ENCODE measurements around the gene MGAT3.

MGAT3 gene

DNA sequence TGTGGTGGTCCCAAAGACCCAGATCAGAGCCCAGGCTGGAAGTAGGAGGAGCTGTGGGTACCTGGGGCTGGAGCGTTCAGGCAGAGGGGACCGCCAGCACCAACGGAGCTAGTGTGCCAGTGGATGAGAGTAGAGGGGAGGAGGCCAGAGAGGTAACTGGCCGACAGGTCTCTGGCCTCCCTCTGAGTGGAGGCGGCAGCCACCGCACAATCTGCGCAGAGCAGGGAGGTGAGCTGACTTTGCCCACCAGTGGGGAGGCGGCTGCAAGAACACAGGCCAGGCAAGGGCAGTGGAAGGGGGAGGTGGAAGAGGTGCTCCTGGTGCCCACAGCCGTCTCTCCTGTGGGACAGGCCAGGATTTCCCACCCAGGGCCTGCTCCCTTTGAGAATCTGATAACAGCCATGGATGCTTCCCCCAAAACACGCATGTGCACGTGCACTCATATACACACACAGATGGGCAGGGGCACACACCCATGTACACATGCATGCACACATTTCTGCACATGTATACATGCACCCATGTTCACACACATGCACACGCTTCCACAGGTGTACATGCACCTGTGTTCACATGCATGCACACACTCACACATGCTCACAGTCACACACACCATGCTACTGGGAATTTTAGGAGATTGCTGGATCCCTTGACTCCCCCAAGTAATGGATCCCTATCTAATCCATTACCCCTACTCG lies 6.4 kb upstream of the MGAT3 start:
- no peak for DNase-seq

DNA sequence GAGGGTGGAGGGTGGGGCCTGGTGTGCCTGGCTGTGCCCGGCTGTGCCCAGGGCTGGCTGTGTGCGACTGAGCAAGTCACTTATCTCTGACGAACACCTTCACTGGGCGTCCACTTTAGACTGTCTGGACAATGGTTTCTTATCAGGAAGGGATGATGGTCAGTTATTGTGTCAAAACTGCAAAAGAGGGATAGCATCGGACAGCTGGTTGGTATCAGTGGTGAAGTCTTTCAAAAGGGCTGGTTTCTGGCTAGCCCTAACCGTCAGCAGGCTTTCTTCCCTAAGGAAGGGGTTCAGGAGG lies 4.1 kb upstream of the MGAT3 start:
- DNase-seq, result no peak

DNA sequence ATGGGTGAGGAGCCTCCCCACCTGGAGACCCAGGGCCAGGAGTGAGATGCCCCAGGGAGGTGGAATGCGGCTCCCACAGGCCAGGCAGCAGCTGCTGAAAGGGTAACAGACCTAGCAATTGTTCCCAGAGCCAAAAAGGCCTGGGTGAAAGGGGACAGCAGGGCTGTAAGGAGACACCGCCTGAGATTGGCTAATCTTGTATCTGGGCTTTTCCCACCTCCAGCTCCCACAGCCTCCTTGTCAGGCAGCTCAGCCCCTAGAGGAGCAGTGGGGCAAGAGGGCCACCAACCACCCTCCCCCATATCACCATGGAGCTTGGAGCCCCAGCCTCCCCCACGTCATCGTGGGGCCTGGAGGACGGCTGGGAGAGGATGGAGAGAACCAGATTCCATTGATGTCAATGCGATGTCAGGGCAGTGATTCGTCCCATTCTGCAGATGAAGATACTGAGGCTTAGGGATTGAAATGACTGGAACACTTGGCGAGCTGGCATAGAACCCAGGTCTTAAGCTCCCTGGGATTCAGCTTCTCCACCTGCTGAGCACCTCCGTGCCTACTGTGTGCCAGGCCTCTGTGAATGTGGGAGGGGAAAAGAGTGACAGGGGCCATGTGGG lies 2.9 kb upstream of the MGAT3 start:
- no peak for DNase-seq

DNA sequence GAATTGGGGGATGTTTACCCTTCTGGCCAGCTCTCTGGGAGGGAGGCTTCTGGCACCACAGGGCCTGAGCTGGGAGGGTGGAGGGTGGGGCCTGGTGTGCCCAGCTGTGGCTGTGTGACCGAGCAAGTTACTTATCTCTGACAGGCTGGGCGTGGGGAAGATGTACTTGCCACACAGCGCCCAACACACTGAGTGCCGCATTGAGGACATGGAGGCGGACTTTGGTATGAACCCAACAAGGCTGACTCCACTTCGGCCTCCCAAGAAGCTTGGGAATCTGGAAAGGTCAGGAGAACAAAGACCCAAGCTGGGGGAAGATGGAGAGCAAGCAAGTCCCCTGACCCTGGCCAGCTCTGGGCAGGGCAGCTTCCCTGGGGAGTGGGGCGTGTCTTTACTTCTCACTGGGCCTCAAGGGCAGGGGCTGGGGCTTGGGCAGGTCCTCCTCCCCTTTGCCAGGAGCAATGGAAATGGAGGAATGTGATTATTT lies 2.4 kb upstream of the MGAT3 start:
- DNase-seq, result no peak

DNA sequence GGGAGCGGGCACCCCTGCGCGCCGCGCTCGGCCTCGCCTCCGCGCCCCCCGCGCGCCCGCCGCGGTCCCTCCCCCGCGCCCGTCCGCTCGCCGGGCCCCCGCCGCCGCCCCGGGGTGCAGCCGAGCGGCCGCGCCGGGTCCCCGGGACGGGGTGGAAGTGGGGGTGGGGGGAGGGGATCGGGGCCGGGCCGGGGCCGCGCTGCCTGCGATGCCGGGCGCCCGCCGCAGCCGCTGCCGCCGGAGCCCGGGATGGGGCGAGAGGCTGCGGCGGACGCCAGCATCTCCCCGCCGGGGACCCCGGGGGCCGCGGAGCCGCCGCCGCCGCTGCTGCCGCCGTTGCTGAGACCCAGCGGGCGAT lies 365 bp downstream of the MGAT3 start:
- no peak for DNase-seq

DNA sequence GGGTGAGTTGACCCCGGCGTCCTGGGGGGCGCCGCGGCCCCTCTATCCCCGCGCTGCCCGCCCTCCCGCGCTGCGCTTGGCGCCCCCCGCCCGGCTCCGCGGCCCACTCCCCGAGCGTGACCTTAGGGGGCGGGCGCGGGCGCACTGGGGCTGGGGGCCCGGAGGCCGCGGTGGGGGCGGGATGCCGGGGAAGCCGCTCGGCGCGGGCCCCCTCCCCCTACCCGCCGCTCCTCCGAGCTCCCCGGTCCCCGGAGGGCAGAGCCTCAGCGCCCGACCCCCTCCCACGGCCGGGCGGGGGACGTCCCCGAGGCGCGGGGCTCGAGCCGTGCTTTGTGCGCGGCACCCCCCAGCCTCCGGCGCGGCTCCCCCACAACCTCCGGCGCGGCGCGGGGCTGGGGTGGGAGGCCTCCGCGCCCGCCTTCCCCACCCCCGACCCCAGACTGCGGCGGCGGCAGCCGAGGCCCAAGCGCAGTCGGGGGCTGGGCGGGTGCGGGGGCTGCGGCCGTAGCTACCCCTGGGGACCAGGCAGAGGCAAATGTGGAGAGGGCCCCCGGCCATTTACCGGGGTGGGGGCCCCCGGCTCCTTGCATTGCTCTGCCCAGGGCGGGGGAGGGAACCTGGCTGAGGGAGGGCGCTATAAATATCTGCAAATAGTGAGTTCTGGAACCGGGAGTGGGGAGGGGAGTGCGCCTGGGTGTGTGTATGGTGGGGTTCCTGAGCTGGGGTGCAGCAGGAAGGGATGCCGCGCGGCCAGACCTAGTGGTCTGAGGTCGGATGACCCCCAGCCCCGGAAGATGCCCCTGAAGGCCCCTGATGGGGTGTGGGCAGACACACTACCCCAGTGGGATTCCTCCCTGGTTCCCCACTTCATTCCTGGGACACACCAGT lies 988 bp downstream of the MGAT3 start:
- no peak for DNase-seq

DNA sequence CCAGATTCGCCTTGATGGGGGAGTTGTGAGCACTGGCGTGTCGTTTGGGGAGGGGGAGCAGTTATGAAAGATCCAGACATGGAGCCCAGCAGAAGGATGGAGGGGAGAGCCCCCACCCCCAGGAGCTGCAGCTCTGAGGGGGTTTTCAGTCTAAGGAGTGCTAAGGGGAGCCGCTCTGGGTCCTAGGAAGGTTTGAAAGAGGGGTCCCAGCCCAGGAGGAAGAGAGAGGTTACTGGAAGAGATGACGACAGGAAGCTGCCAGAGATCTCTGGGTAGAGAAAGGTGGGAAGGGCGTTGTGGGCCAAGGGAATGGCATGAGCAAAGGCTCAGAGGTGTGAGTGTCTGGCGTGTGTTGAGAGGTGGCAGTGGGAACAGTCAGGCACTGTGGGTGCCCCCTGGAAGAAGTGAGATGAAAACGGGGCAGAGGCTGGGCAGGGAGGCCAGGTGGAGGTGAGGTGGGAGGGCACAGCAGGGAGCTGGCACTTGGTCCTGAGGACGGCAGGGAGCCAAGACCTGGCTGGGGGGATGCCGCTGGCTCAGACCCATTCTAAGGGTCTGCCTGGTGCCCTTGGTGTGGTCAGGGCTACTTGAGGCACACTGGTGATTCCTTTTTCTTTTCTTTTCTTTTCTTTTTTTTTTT lies 1.8 kb downstream of the MGAT3 start:
- no peak for DNase-seq

DNA sequence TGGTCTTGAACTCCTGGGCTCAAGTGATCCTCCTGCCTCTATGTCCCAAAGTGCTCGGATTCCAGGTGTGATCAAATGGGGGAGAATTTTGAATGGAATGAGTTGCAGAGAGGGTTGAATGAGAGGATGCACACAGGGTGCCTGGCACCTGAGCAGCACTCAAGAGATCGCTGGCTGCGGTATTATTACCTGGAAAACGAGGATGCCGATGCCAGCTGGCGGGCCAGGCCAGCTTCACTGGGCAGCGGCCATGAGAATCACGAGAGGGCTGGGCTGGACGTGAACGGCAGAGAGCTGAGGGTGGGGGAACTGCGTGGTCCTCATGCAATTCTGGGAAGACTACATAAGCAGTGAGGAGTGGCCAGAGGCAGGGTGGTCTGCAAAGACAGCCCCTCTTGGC lies 2.9 kb downstream of the MGAT3 start:
- DNase-seq, result no peak

DNA sequence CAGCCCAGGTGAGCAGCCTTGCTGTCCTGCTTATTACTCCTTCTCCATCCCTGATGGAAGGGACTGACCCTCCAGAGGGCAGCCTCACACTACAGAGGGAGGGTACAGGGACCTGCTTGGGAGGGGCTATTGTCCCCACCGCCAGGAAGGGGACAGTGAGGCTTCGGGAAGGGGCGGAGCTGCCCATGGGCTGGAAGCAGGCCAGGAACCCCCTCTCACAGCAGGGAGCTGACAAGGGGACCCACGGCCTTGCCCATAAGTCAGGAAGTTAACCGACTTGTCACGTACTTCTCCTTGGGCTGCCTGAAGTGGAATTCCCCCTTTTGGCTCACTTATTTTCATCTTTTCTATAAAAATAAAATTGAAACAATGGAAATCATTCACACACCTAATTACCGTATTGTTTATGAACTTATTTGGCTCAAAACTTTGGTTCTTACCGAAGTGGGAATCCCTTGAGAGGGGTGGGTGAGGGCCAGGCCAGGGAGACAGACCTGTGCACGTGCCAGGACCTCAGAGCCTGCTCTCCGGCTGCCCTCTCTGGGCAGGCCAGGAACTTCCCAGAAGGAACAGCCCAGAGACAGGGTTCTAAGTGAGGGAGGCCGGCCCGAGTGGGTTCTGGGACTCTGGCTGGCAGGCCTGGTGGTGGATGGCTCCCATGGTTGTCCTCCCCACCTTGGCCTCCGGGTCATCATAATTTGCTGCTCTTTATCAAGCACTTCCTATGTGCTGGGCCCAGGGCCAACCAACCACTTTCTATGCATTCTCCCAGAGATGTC lies 5.8 kb downstream of the MGAT3 start:
- DNase-seq, result no peak

DNA sequence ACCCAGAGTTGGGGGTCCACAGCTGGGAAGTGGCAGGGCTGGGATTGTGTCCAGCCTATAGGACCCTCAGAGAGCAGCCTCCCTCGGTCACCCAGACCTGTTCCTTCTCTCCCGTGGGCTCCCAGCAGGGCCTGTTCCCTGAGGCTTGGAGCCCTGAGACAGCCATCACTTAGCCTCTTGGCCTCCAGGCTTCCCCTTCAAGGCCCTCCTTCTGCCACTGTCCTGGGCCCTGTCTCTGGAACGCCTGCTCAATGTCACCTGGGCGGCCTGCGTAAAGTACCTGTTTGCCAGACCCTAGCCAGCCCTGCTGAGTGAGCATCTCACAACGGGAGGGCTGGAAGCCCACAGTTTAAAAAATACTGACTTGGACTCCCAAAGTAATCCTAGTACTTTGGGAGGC lies 6.5 kb downstream of the MGAT3 start:
- DNase-seq, result no peak

DNA sequence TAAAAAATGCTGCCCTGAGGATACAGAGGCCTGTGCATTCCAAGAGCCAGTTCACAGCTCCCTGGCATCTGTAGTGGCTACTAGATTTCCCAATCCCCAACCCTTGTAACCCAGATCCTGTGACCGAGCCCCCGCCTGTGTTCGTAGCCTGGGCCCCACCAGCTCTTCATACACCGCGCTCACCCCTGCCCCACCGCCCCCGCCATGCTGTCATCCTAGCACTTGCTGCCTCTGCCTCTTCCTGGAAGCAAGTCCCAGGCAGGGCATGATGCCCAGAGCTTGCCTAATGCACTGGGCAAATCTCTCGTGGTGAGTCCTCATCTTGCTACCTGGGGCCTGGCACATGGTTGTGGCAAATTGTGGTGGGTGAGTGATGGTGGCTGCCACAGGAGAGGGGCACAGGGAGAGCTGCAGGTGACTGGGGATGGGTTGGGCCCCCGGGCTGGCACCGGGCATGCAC lies 7.1 kb downstream of the MGAT3 start:
- no peak for DNase-seq

DNA sequence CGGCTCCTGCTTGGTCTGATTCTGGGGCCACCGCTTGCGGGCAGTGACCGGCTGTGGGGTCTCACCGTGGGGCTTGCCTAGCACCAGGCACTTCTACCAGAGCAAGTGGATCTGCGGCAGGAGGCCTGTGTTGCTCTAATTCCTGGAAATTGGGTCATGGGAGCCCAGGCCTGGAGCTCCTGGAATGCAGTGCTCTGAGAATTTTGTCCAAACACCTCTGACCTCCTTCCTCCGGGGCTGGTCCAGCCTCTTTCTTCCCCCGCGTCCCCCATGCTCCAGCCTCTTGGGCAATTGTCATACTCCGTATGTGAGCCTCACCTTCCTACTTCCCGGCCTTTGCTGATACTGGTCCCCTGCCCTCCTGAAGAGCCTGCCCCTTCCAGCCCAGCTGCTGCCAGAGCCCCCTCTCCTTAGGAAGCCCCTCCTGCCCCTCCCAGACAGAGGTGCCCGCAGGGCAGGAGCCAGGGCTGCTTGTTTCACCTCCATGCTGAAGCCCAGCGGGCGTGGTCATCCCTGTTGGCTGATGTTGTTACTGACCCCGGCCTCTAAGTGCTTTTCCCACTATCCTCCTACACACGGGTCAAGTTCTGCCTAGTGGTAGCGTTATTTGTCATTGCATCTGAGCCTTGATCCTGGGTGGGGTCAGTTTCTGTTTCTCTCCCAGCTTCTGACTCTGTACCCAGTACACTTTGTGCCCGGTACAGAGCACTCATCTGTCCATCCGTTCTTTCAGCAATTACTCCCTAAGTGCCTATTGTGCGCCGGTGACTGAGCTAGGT lies 9.6 kb downstream of the MGAT3 start:
- no peak for DNase-seq

DNA sequence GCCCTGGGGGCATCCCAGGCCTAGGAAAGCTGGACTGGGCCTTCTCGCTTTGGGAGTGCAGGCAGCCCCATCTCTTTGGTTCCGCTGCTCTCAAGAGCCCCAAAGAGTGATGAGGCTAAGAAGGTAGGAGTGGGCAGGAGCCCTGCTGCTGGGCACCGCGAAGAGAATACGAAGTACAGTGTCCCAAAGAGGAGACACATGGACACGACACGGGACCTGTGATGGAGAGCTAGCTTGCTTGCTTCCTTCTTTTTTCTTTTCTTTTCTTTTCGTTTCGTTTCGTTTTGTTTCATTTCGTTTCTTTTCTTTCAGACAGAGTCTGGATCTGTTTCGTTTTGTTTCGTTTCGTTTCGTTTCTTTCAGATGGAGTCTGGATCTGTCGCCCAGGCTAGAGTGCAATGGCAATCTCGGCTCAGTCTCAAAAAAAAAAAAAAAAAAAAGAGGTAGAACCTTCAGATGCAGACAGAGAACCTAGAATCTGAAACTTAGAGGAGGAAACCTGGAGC lies 10.6 kb downstream of the MGAT3 start:
- no peak for DNase-seq

DNA sequence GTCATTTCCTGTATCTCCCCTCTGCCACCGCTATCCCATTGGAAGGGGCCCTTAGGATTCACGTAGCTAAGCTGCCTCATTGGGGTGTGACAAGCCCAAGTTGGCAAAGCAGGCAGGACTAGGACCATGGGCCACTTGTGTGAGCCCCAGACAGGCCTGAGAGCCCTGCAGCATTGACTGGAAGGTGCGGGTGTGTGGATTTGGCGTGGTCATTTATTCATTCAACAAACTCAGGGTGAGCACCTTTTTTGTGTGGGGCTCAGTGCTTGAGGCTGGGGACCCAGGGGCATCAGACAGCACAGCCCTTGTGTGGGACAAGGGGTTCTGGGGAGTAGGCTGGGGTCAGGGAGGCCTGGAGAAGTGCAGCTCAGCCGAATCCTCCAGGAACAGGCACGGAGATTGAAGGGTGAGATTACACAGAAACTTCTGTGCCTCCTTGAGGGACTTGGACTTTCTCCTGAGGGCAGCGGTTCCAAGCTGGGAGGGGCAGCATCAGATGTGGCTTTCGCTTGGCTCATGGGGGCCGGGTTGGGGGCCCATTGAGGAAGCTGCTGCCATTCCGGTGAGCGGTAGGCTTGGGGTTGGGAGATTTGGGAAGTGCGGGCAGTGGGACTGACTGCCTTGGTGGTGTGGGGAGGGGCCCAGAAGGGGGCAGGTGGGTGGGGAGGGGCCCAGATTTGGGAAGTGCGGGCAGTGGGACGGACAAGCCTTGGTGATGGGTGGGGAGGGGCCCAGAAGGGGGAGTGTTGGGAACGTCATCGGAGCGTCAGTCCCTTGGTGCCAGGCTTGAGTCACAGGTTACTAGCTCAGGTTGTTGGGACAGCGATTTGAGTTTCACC lies 11.9 kb downstream of the MGAT3 start:
- no peak for DNase-seq

DNA sequence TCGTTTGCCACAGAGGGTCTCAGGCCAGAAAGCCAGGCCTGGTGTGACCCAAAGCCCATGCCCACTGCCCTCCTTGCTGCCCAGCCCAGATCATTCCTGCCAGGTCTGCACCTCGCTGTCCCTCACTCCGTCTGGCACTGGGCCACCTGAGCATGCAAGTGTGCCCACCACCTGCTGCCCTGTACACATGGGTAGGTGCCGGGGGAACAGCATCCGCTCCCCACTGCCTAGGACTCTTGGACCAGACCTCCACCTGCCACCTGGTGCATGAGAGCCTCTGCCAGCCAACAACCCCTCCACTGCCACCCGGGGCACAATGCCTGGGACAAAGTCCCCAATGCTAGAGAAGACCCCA lies 12.5 kb downstream of the MGAT3 start:
- no peak for DNase-seq

DNA sequence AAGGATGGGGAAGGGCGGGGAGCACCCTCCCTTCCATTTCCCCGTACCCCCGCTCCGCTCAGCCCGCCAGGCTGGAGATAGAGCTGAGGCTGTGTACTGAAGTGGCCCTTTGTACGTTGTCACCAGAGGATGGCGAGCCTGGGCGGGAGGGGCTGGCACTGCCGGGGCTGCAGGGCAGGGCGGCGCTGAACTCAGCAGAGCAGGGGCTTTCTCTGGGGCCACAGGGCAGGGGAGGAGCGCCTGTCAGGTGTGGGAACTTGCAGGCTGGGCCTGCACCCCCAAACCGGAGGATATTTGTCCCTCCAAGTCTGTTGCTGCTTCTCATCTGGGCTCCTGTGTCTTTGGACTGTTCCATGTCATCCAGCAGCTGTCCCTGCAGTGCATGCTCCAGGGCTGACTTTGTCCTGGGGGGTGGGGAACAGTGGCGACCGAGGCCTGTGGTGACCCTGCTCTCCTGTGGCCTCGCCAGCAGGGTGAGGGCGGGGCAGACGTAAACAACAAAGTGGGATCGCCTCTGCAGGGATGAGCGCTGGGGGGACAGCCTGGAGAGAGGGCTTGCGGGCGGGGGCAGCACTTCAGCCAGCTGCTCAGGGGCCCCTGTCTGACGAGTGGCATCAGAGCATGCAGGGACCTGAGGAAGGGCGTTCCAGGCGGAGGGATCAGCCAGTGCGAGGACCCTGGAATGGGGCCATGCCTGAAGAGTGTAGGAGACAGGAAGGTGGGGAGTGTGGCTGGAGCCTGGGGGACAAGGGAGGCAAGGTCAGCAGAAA lies 13.1 kb downstream of the MGAT3 start:
- DNase-seq, result no peak

DNA sequence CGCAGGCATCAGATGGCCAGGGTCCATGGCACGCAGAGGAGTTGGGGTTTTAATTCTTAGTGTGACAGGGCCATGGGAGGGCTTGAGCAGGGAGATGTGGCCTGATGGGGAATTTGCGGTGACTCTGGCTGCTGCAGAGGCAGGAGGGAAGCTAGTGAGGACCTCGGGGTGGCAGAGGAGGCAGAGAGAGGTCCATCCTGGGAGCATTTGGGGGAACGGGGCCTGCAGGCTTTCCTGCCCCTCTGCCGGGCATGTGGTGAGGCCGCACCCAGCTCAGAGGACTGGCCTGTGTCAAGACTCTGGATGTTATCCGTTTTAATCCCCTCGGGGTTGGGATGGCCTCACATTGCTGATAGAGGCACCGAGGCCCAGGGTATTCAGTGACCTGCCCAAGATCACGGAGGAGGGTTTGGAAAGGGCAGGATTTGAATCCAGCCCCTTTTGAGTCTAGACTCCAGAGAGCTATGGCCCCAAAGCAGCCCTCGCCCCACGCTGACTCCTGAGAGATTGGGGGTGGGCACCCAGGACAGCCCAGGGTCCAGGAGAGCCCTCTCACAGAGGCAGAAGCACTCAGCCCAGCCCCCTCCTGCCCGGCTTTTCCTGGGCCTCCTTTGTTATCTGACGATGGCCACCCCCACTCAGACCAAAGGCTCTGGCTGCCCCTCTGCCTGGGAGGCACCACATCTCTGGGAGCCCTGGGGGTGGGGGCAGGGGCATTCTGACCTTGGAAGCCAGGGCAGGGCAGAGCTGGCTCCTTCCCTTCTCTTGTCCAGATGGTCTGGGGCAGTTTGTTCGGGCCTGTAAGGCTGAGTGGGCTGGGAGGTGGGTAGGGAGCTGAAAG lies 13.9 kb downstream of the MGAT3 start:
- no peak for DNase-seq

DNA sequence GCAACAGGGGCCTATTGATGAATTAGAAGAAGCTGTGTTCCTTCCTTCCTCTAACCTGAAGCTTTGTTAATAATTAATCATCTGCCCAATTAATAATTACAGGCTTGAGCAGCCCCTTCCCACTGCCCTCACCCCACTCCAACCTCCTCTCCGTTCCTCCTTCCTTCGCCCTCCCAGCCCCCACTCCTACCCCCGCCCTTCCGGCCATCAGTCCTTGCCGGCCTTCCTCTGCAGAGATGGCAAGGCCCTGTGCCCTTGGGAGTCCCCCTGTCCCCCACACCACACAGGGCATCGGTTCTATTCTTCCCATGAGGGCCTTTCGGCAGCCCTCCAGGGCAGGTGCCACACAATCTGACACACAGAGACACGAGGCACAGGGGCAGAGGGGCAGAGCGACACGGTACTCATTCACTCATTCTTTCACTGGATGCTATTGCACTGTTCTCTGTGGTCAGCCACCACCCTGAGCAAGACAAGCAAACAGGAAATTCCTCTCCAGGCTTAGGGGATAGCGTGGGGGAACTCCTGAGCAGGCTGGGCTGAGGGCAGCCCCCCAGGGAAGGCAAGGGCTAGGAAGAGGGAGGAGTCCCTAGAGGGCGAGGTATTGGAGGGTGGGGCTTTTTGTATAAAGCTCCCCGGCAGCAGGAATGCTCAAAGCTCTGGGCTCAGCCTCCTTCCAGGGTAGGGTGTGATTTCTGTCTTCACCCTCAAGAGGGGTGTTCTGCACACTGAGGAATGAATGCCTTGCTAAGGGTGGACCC lies 14.7 kb downstream of the MGAT3 start:
- DNase-seq, result peak; percentile 87
